H1 (cell line): Measurements from ENCODE around the gene PCDHGA8. TPM values are rescaled to one million over a fixed set of nuclear protein-coding genes. Genes with fewer than 3 reads are reported as not detected.

Experiments
- CTCF ChIA-PET: fragments of 300-600 bp; sonication (Branson Sonifier 250); formaldehyde crosslinking; loops from one replicate; lab custom pipeline; 2021; ENCODE audit not compliant: partially characterized antibody; lab: Charles Lee
- POLR2A ChIA-PET: fragments of 300-600 bp; sonication (Branson Sonifier 250); formaldehyde crosslinking; loops from one replicate; lab custom pipeline; 2021; ENCODE audit warnings: inconsistent platforms; ENCODE audit not compliant: partially characterized antibody; lab: Charles Lee
- DNase-seq, 2 experiments: peaks; one replicate each; pipeline versions ENCODE4 v3.0.0 to v3.0.0-alpha.2; 2010 to 2022; ENCODE audit warnings: low spot score in 2 of 2, low read depth in 1 of 2, mixed read lengths in 1 of 2
- FAIRE-seq: peaks from 2 replicates; lab custom pipeline; 2011; peaks lifted over from hg19 to GRCh38; lab: Jason Lieb, UNC
- H2AFZ ChIP-seq: 2 replicates; pipeline ENCODE4 v1.8.1; 2012; ENCODE audit warnings: low read length, inconsistent platforms
- H2AK5ac ChIP-seq: 2 replicates; pipeline ENCODE4 v1.6.1; 2013; ENCODE audit warnings: low read depth, low read length
- H2BK120ac ChIP-seq: replicated peaks from 2 replicates; pipeline ENCODE3; 2013; ENCODE audit warnings: low read depth, low read length, inconsistent platforms
- H2BK12ac ChIP-seq: 2 replicates; pipeline ENCODE4 v1.6.1; 2013; ENCODE audit warnings: low read depth, low read length
- H2BK15ac ChIP-seq: 2 replicates; pipeline ENCODE4 v1.6.1; 2013; ENCODE audit warnings: low read length
- H2BK20ac ChIP-seq: 2 replicates; pipeline ENCODE4 v1.6.1; 2013; ENCODE audit warnings: low read length
- H2BK5ac ChIP-seq: 2 replicates; pipeline ENCODE4 v1.6.1; 2013; ENCODE audit warnings: low read depth, low read length
- H3K14ac ChIP-seq: 2 replicates; pipeline ENCODE4 v1.6.1; 2013; ENCODE audit warnings: inconsistent platforms; ENCODE audit not compliant: insufficient read length
- H3K18ac ChIP-seq: 2 replicates; pipeline ENCODE4 v1.6.1; 2013; ENCODE audit warnings: low read length; ENCODE audit errors: extremely low read depth
- H3K23ac ChIP-seq: 2 replicates; pipeline ENCODE4 v1.6.1; 2013; ENCODE audit warnings: inconsistent platforms; ENCODE audit not compliant: insufficient read length
- H3K23me2 ChIP-seq: 2 replicates; pipeline ENCODE4 v1.6.1; 2013; ENCODE audit warnings: low read depth, low read length
- H3K27ac ChIP-seq: 2 replicates; pipeline ENCODE4 v1.6.1; 2011; ENCODE audit warnings: low read depth, low read length, inconsistent platforms
- H3K27me3 ChIP-seq, 4 experiments: replicated peaks in 1 of 4; 1 replicate in 1 of 4; 2 replicates in 3 of 4; pipeline versions ENCODE4 v1.6.1 to v1.8.1; 2011 to 2013; ENCODE audit warnings: low read length in 3 of 4, mild to moderate bottlenecking in 3 of 4, inconsistent platforms in 2 of 4, mixed read lengths in 2 of 4, moderate library complexity in 1 of 4; ENCODE audit not compliant: control insufficient read depth in 3 of 4, insufficient read depth in 3 of 4; ENCODE audit errors: extremely low read depth in 1 of 4
- H3K36me3 ChIP-seq, 4 experiments: 2 replicates each; pipeline versions ENCODE4 v1.6.1 to v1.8.1; 2011 to 2013; ENCODE audit warnings: mild to moderate bottlenecking in 4 of 4, low read length in 3 of 4, moderate library complexity in 2 of 4, control low read depth in 1 of 4, inconsistent platforms in 1 of 4; ENCODE audit not compliant: insufficient read depth in 4 of 4, control insufficient read depth in 2 of 4
- H3K4ac ChIP-seq: replicated peaks from 2 replicates; pipeline ENCODE3; 2013; ENCODE audit warnings: low read length, low read depth, mixed read lengths, inconsistent platforms; ENCODE audit not compliant: insufficient read length
- H3K4me1 ChIP-seq, 4 experiments: replicated peaks in 1 of 4; 1 replicate in 1 of 4; 2 replicates in 3 of 4; pipeline versions ENCODE4 v1.6.1 to v1.8.1; 2011 to 2013; ENCODE audit warnings: low read length in 3 of 4, inconsistent platforms in 2 of 4, mixed read lengths in 1 of 4; ENCODE audit not compliant: insufficient read depth in 4 of 4, control insufficient read depth in 3 of 4
- H3K4me2 ChIP-seq, 2 experiments: 2 replicates each; pipeline versions ENCODE4 v1.6.1 to v1.8.1; 2011 to 2013; ENCODE audit warnings: low read depth in 2 of 2, low read length in 2 of 2, control low read depth in 1 of 2, inconsistent platforms in 1 of 2, mild to moderate bottlenecking in 1 of 2; ENCODE audit not compliant: insufficient read depth in 1 of 2
- H3K4me3 ChIP-seq, 4 experiments: fragments of 200-600, 300-600 bp in 1 of 4; sonication (generic), shearing (Covaris generic), sonication (Bioruptor Twin) in 1 of 4; 2 replicates each; pipeline versions ENCODE4 v1.5.1 to v1.8.1; 2011 to 2016; ENCODE audit warnings: low read length in 4 of 4, low read depth in 3 of 4, control low read depth in 2 of 4, inconsistent platforms in 2 of 4, mild to moderate bottlenecking in 2 of 4, mixed read lengths in 1 of 4, moderate library complexity in 1 of 4; ENCODE audit not compliant: insufficient read depth in 2 of 4; ENCODE audit errors: extremely low read depth in 1 of 4
- H3K56ac ChIP-seq: replicated peaks from 2 replicates; pipeline ENCODE3; 2013; ENCODE audit warnings: low read depth, mild to moderate bottlenecking, mixed read lengths, low read length, inconsistent platforms; ENCODE audit not compliant: insufficient read length
- H3K79me1 ChIP-seq: 2 replicates; pipeline ENCODE4 v1.6.1; 2013; ENCODE audit warnings: low read depth, low read length, control low read depth
- H3K79me2 ChIP-seq, 2 experiments: 2 replicates each; pipeline versions ENCODE4 v1.6.1 to v1.8.1; 2012 to 2013; ENCODE audit warnings: low read length in 2 of 2, mild to moderate bottlenecking in 2 of 2, inconsistent platforms in 1 of 2; ENCODE audit not compliant: insufficient read depth in 2 of 2, control insufficient read depth in 1 of 2
- H3K9ac ChIP-seq, 4 experiments: replicated peaks in 1 of 4; 1 replicate in 1 of 4; 2 replicates in 3 of 4; pipeline versions ENCODE4 v1.6.1 to v1.8.1; 2011 to 2013; ENCODE audit warnings: low read depth in 3 of 4, low read length in 3 of 4, control low read depth in 2 of 4, mild to moderate bottlenecking in 2 of 4, moderate library complexity in 2 of 4, inconsistent platforms in 1 of 4; ENCODE audit errors: extremely low read depth in 1 of 4
- H3K9me3 ChIP-seq, 2 experiments: 2 replicates each; pipeline versions ENCODE4 v1.6.1 to v1.8.1; 2012 to 2013; ENCODE audit warnings: mild to moderate bottlenecking in 2 of 2, moderate library complexity in 2 of 2, control low read depth in 1 of 2, inconsistent platforms in 1 of 2, low read depth in 1 of 2, low read length in 1 of 2, mixed read lengths in 1 of 2; ENCODE audit not compliant: insufficient read depth in 2 of 2
- H4K20me1 ChIP-seq, 2 experiments: replicated peaks in 1 of 2; 2 replicates each; pipeline versions ENCODE3 to v1.8.1; 2011 to 2013; ENCODE audit warnings: inconsistent platforms in 2 of 2, low read length in 2 of 2, mild to moderate bottlenecking in 1 of 2; ENCODE audit not compliant: insufficient read depth in 2 of 2, control insufficient read depth in 1 of 2
- H4K5ac ChIP-seq: 2 replicates; pipeline ENCODE4 v1.6.1; 2013; ENCODE audit warnings: low read length, low read depth, mixed read lengths, inconsistent platforms; ENCODE audit not compliant: insufficient read length
- H4K8ac ChIP-seq: 2 replicates; pipeline ENCODE4 v1.8.0; 2013; ENCODE audit warnings: mild to moderate bottlenecking, moderate library complexity, low read length, inconsistent platforms; ENCODE audit not compliant: insufficient read depth; ENCODE audit errors: extremely low read depth
- H4K91ac ChIP-seq: replicated peaks from 2 replicates; pipeline ENCODE3; 2013; ENCODE audit warnings: low read length, mixed read lengths, inconsistent platforms; ENCODE audit not compliant: insufficient read length
- BCL11A ChIP-seq, 2 experiments: IDR thresholded peaks; one replicate each; pipeline ENCODE4 v1.6.1; 2011; ENCODE audit warnings: low read depth in 2 of 2, low read length in 2 of 2, mild to moderate bottlenecking in 2 of 2
- BRCA1 ChIP-seq: IDR thresholded peaks from 2 replicates; pipeline ENCODE4 v1.6.1; 2012; ENCODE audit warnings: low read depth, low read length, improper control_type of control experiment
- CBX5 ChIP-seq: fragments of 300-800, 300-1000 bp; sonication (generic); IDR thresholded peaks from 2 replicates; pipeline ENCODE4 v1.7.1; 2016; ENCODE audit warnings: antibody characterized with exemption, low read length, low read depth
- CHD2 ChIP-seq: IDR thresholded peaks from 2 replicates; pipeline ENCODE4 v1.6.1; 2012; ENCODE audit warnings: low read length, improper control_type of control experiment
- HDAC2 ChIP-seq, 2 experiments: fragments of 300-600 bp in 1 of 2; sonication (generic) in 1 of 2; IDR thresholded peaks; 2 replicates each; pipeline ENCODE4 v1.6.1; 2011 to 2012; ENCODE audit warnings: low read depth in 2 of 2, low read length in 2 of 2, mild to moderate bottlenecking in 2 of 2, moderate library complexity in 2 of 2, borderline replicate concordance in 1 of 2, inconsistent platforms in 1 of 2
- KDM1A ChIP-seq: fragments of 200-600, 300-600 bp; sonication (generic); IDR thresholded peaks from 2 replicates; pipeline ENCODE4 v1.7.1; 2016; ENCODE audit warnings: mild to moderate bottlenecking, low read length, borderline replicate concordance
- KDM4A ChIP-seq: IDR thresholded peaks from one replicate; pipeline ENCODE4 v1.7.1; 2012; ENCODE audit warnings: low read depth, mild to moderate bottlenecking, moderate library complexity, low read length, inconsistent platforms; ENCODE audit not compliant: severe bottlenecking
- KDM5A ChIP-seq: fragments of 200-600 bp; IDR thresholded peaks from 2 replicates; pipeline ENCODE4 v1.7.1; 2012; ENCODE audit warnings: mild to moderate bottlenecking, low read length, inconsistent platforms, mixed read lengths
- MAFK ChIP-seq: IDR thresholded peaks from 2 replicates; pipeline ENCODE4 v1.6.1; 2012; ENCODE audit warnings: low read depth, mild to moderate bottlenecking, improper control_type of control experiment, low read length
- POLR2AphosphoS5 ChIP-seq: IDR thresholded peaks from 2 replicates; pipeline ENCODE4 v1.6.1; 2011; ENCODE audit warnings: low read depth, low read length
- SIN3A ChIP-seq, 2 experiments: IDR thresholded peaks in 1 of 2; conservative IDR thresholded peaks in 1 of 2; 2 replicates each; pipeline ENCODE4 v1.6.1; 2011 to 2012; ENCODE audit warnings: low read length in 2 of 2, improper control_type of control experiment in 1 of 2, low read depth in 1 of 2, mild to moderate bottlenecking in 1 of 2
- SP2 ChIP-seq: IDR thresholded peaks from 2 replicates; pipeline ENCODE4 v1.6.1; 2012; ENCODE audit warnings: mild to moderate bottlenecking, low read length, inconsistent platforms
- TBP ChIP-seq: IDR thresholded peaks from 2 replicates; pipeline ENCODE4 v1.6.1; 2011; ENCODE audit warnings: low read depth, low read length, improper control_type of control experiment
- WGBS, 2 experiments: shearing (Covaris generic) in 1 of 2; methylation state at CpG; one replicate each; pipeline versions ENCODE4 v1.1.6 to v1.1.7; 2013 to 2015; ENCODE audit warnings: low lambda C conversion rate in 2 of 2, mixed read lengths in 2 of 2, inconsistent platforms in 1 of 2, low coverage in 1 of 2, missing lambda C conversion rate in 1 of 2; ENCODE audit not compliant: insufficient replicate concordance in 2 of 2, insufficient coverage in 1 of 2, insufficient read length in 1 of 2; ENCODE audit errors: extremely low coverage in 1 of 2, missing lambda C conversion rate in 1 of 2; 5-methylcytosine and 5-hydroxymethylcytosine counted together
- polyA plus RNA-seq, 7 experiments: library from polyadenylated mRNA; depleted of rRNA in 3 of 7; stranded (reverse) in 5 of 7; unstranded in 2 of 7; fragments of >200 nt in 5 of 7; fragments of 200-250 nt in 2 of 7; gene quantifications; 1 replicate in 5 of 7; 2 replicates in 1 of 7; 4 replicates in 1 of 7; pipeline versions ENCODE4 v1.2.1 to v1.2.3, GENCODE V29; 2011 to 2013; ENCODE audit warnings: missing spikeins in 2 of 7, mixed read lengths in 2 of 7
- total RNA-seq: library from RNA; stranded (reverse); fragmentation: NEBNext Ultra II Directional; extraction: Animal tissue kit (Norgen Biotek cat#: 25700); gene quantifications from 2 replicates; pipeline ENCODE4 v1.2.1, GENCODE V29; 2021
- TF ChIP-seq, protein P1 (sequence below): IDR thresholded peaks from 2 replicates; pipeline ENCODE4 v1.6.1; 2011; ENCODE audit warnings: low read depth, mild to moderate bottlenecking, low read length; ENCODE audit not compliant: insufficient read depth

The PCDHGA8 gene
- total and polyA plus RNA-seq, 2 of the 8 experiments (the other 6 are each of a cell fraction or from before 2014, with no cell fraction given), result 0.79 to 1.4 TPM

GRCh38 chr5:141356950-141357349 is 35.5 kb upstream of the PCDHGA8 start:
- Histone ChIP-seq H3K23ac (no peak overlapping the region), H3K4ac (no peak overlapping the region), H4K5ac (no peak overlapping the region), H3K23me2 (no peaks in the 10 kb centered on the region), H3K4me2 (no peak overlapping the region), H3K27ac (no peak overlapping the region), H2AK5ac (no peak overlapping the region), H3K79me2 (no peaks in the 10 kb centered on the region), H3K9ac (no peak overlapping the region), H2BK5ac (no peak overlapping the region), H3K27me3 (no peaks in the 10 kb centered on the region), H3K18ac (no peak overlapping the region), H3K79me1 (no peaks in the 10 kb centered on the region), H4K8ac (peak overlapping the region; percentile 5), H2BK20ac (no peak overlapping the region), H3K9me3 (peaks cover 31 to 50% of the 10 kb centered on the region in 2 experiments), H3K4me1 (0 out of 7 replicates have a peak, but pooled peaks cover 0 to 1% (median 0%) of the 10 kb centered on the region in 4 experiments), H4K91ac (no peak overlapping the region), H2AFZ (no peak overlapping the region), H4K20me1 (no peaks in the 10 kb centered on the region), H2BK12ac (no peak overlapping the region), H3K4me3 (no peak overlapping the region), H3K36me3 (peaks cover 0 to 12% (median 2%) of the 10 kb centered on the region in 4 experiments; a peak in 3 of 8 replicates), H3K14ac (no peak overlapping the region), H3K56ac (no peak overlapping the region), H2BK120ac (no peak overlapping the region), H2BK15ac (no peak overlapping the region)
- ChIA-PET CTCF (interaction anchor here (0.8 to 4.4 kb wide), 8 partner anchors 7 to 201 kb away, joined by 3 to 27 read pairs (median 14); partner anchors contain the start of genes PCDHB15, PCDHGA1, PCDHGA2 and PCDHGA5), POLR2A (no interaction called here)
- DNase-seq (no peak), FAIRE-seq (no peak)
- WGBS, 2 experiments, result 93% methylated on average over 17 of the region's 19 CpGs; no CpG with 5 or more reads in 1 of the 2 experiments
- TF ChIP-seq BRCA1 (no peak), TBP (no peak), KDM5A (no peak), POLR2AphosphoS5 (no peak), KDM1A (no peak), SP2 (no peak), CHD2 (no peak), HDAC2 (IDR thresholded peaks at IDR 0.05; ENCODE audit: borderline replicate concordance in 1 of 2, low read depth in 2 of 2, low read length in 2 of 2) (no peak), CBX5 (no peak), MAFK (no peak), KDM4A (no peak), SIN3A (conservative IDR thresholded peaks at IDR 0.05 in 1 of 2, IDR thresholded peaks at IDR 0.05 in 1 of 2; ENCODE audit: low read depth in 1 of 2, low read length in 2 of 2) (no peak), BCL11A (IDR thresholded peaks at IDR 0.05; ENCODE audit: low read depth in 2 of 2, low read length in 2 of 2) (no peak)
- TF ChIP-seq, protein P1, sequence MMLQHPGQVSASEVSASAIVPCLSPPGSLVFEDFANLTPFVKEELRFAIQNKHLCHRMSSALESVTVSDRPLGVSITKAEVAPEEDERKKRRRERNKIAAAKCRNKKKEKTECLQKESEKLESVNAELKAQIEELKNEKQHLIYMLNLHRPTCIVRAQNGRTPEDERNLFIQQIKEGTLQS, result no peak
